HCT116 (cell line): ENCODE measurements around the gene PGC. TPM values are rescaled to one million over a fixed set of nuclear protein-coding genes. Genes with fewer than 3 reads are reported as not detected.

Source experiments
- ATAC-seq: fragments of 200-7000 bp; cut with Tn5 transposase; 2 replicates; pipeline ENCODE4 v1.9.1; 2020; ENCODE audit warnings: mild to moderate bottlenecking, moderate library complexity
- BruUV-seq: library from RNA; stranded (reverse); fragments of 400-500 nt; replicated peaks from 2 replicates; lab custom pipeline; 2021; lab: Mats Ljungman, UMichigan
- CTCF ChIA-PET: fragments of 300-600 bp; sonication (Branson Sonifier 250); formaldehyde crosslinking; loops from one replicate; lab custom pipeline; 2021; ENCODE audit warnings: antibody characterized with exemption; lab: Charles Lee
- POLR2A ChIA-PET: fragments of 300-600, 350-600 bp; sonication (Branson Sonifier 250); formaldehyde crosslinking; loops from one replicate; lab custom pipeline; 2021; ENCODE audit warnings: antibody characterized with exemption; lab: Charles Lee
- RAD21 ChIA-PET, 2 experiments: fragments of 300-600 bp; sonication (Branson Sonifier 250); formaldehyde crosslinking; loops; one replicate each; lab custom pipeline; 2023; ENCODE audit warnings: low total read pairs in 2 of 2; ENCODE audit not compliant: uncharacterized antibody in 2 of 2, unreplicated experiment in 2 of 2, low non-redundant PET in 1 of 2; lab: Charles Lee
- DNase-seq: peaks from one replicate; pipeline ENCODE4 v3.0.0-alpha.2; 2010; ENCODE audit warnings: low read depth, low spot score
- H2AFZ ChIP-seq: fragments of 200-600 bp; shearing (Covaris generic), sonication (generic); 2 replicates; pipeline ENCODE4 v1.6.1; 2017; ENCODE audit warnings: low read depth, mixed run types, mixed read lengths, antibody characterized with exemption, low read length; ENCODE audit not compliant: poor library complexity, severe bottlenecking
- H3K27ac ChIP-seq: 2 replicates; pipeline ENCODE4 v1.5.1; 2012; ENCODE audit warnings: low read depth, low read length
- H3K27me3 ChIP-seq: fragments of 200-600 bp; sonication (generic); 2 replicates; pipeline ENCODE4 v1.6.1; 2016; ENCODE audit warnings: mixed run types, low read length, mixed read lengths; ENCODE audit not compliant: insufficient read depth
- H3K36me3 ChIP-seq, 2 experiments: fragments of 200-500 bp in 1 of 2; fragments of 200-600 bp in 1 of 2; sonication (Bioruptor generic) in 1 of 2; sonication (generic) in 1 of 2; 2 replicates each; pipeline versions ENCODE4 v1.5.1 to v1.6.1; 2014 to 2016; ENCODE audit warnings: low read length in 2 of 2, inconsistent platforms in 1 of 2, mixed read lengths in 1 of 2, mixed run types in 1 of 2; ENCODE audit not compliant: insufficient read depth in 2 of 2, control insufficient read depth in 1 of 2
- H3K4me1 ChIP-seq, 2 experiments: fragments of 200-600 bp in 1 of 2; sonication (generic) in 1 of 2; 2 replicates each; pipeline versions ENCODE4 v1.5.1 to v1.6.1; 2012 to 2017; ENCODE audit warnings: low read length in 2 of 2, inconsistent platforms in 1 of 2, mild to moderate bottlenecking in 1 of 2, mixed read lengths in 1 of 2, mixed run types in 1 of 2, moderate library complexity in 1 of 2; ENCODE audit not compliant: insufficient read depth in 2 of 2, control insufficient read depth in 1 of 2
- H3K4me2 ChIP-seq: fragments of 200-600 bp; sonication (generic); 2 replicates; pipeline ENCODE4 v1.6.1; 2017; ENCODE audit warnings: mixed run types, low read length, mixed read lengths
- H3K4me3 ChIP-seq, 2 experiments: fragments of 200-600 bp in 1 of 2; sonication (generic) in 1 of 2; replicated peaks in 1 of 2; 2 replicates each; pipeline ENCODE4 v1.5.1; 2011 to 2016; ENCODE audit warnings: low read length in 2 of 2, control low read depth in 1 of 2, low read depth in 1 of 2, mild to moderate bottlenecking in 1 of 2, mixed read lengths in 1 of 2, mixed run types in 1 of 2
- H3K79me2 ChIP-seq: fragments of 200-600 bp; sonication (generic); 2 replicates; pipeline ENCODE4 v1.6.1; 2017; ENCODE audit warnings: mild to moderate bottlenecking, mixed run types, low read length, moderate library complexity, mixed read lengths; ENCODE audit not compliant: insufficient read depth
- H3K9ac ChIP-seq: fragments of 200-600 bp; sonication (generic); 2 replicates; pipeline ENCODE4 v1.6.1; 2016; ENCODE audit warnings: low read length, mixed read lengths
- H3K9me2 ChIP-seq: fragments of 200-600 bp; sonication (generic), shearing (Covaris generic); 2 replicates; pipeline ENCODE4 v1.6.1; 2017; ENCODE audit warnings: mixed run types, mild to moderate bottlenecking, moderate library complexity; ENCODE audit not compliant: insufficient read depth
- H3K9me3 ChIP-seq, 2 experiments: fragments of 200-500 bp in 1 of 2; fragments of 200-600 bp in 1 of 2; sonication (Bioruptor generic) in 1 of 2; sonication (generic) in 1 of 2; 2 replicates each; pipeline ENCODE4 v1.6.1; 2014 to 2017; ENCODE audit warnings: low read length in 2 of 2, mixed read lengths in 2 of 2, inconsistent platforms in 1 of 2, low read depth in 1 of 2, mild to moderate bottlenecking in 1 of 2, mixed run types in 1 of 2, moderate library complexity in 1 of 2; ENCODE audit not compliant: control insufficient read depth in 1 of 2, insufficient read depth in 1 of 2
- H4K20me1 ChIP-seq: fragments of 200-600 bp; sonication (generic), shearing (Covaris generic); 2 replicates; pipeline ENCODE4 v1.6.1; 2017; ENCODE audit warnings: mixed run types, mild to moderate bottlenecking, moderate library complexity; ENCODE audit not compliant: insufficient read depth
- CBX3 ChIP-seq: IDR thresholded peaks from 2 replicates; pipeline ENCODE4 v1.6.1; 2012; ENCODE audit warnings: low read depth
- CTCF ChIP-seq, 3 experiments: fragments of 200-600 bp in 1 of 3; sonication (generic) in 1 of 3; IDR thresholded peaks in 2 of 3; conservative IDR thresholded peaks in 1 of 3; 2 replicates each; pipeline ENCODE4 v1.5.1; 2012 to 2017; ENCODE audit warnings: low read depth in 2 of 3, low read length in 2 of 3, antibody characterized with exemption in 1 of 3, borderline replicate concordance in 1 of 3, control low read depth in 1 of 3, mild to moderate bottlenecking in 1 of 3, mixed read lengths in 1 of 3, mixed run types in 1 of 3, moderate library complexity in 1 of 3; ENCODE audit not compliant: insufficient read depth in 1 of 3
- EGR1 ChIP-seq: IDR thresholded peaks from 2 replicates; pipeline ENCODE4 v1.6.1; 2012; ENCODE audit warnings: low read depth
- ELF1 ChIP-seq: IDR thresholded peaks from 2 replicates; pipeline ENCODE4 v1.6.1; 2012; ENCODE audit warnings: low read depth, borderline replicate concordance
- EZH2 ChIP-seq: fragments of 200-600 bp; sonication (generic); IDR thresholded peaks from 2 replicates; pipeline ENCODE4 v1.6.1; 2017; ENCODE audit warnings: antibody characterized with exemption, mixed run types
- EZH2phosphoT487 ChIP-seq: fragments of 200-600 bp; IDR thresholded peaks from 2 replicates; pipeline ENCODE4 v1.6.1; 2018; ENCODE audit warnings: antibody characterized with exemption, borderline replicate concordance
- JUND ChIP-seq: IDR thresholded peaks from 2 replicates; pipeline ENCODE4 v1.6.1; 2012
- SRF ChIP-seq: IDR thresholded peaks from 2 replicates; pipeline ENCODE4 v1.6.1; 2012; ENCODE audit warnings: low read depth
- TCF7L2 ChIP-seq: IDR thresholded peaks from 2 replicates; pipeline ENCODE4 v1.7.0; 2011; ENCODE audit warnings: borderline replicate concordance, inconsistent platforms; ENCODE audit not compliant: insufficient read depth, insufficient read length; ENCODE audit errors: extremely low read depth
- YY1 ChIP-seq: IDR thresholded peaks from 2 replicates; pipeline ENCODE4 v1.6.1; 2011; ENCODE audit warnings: low read length, low read depth, moderate library complexity, mild to moderate bottlenecking; ENCODE audit not compliant: insufficient replicate concordance; ENCODE audit errors: extremely low read depth
- intact Hi-C: fragments of 100-400 bp; cut with micrococcal nuclease; formaldehyde crosslinking; loops from 2 replicates; pipeline ENCODE4 v1.10.0; 2022
- total RNA-seq: library from RNA; stranded (reverse); gene quantifications from one replicate; pipeline ENCODE4 v1.2.1, GENCODE V29; 2021; ENCODE audit not compliant: unreplicated experiment
- TF ChIP-seq, protein P1 (sequence below): IDR thresholded peaks from 2 replicates; pipeline ENCODE4 v1.6.1; 2012

Gene PGC
- total RNA-seq, 1 experiment from 2014 or later, result 1.2 TPM

- Histone ChIP-seq H3K27me3 (no peaks in the 10 kb centered on the region), H3K4me2 (no peak overlapping the region), H3K4me3 (no peak overlapping the region), H3K9me3 (no peaks in the 10 kb centered on the region), H4K20me1 (no peaks in the 10 kb centered on the region), H3K36me3 (no peaks in the 10 kb centered on the region), H3K79me2 (no peaks in the 10 kb centered on the region), H3K4me1 (peaks cover 2 to 5% of the 10 kb centered on the region in 2 experiments; a peak in 3 of 4 replicates), H3K27ac (no peak overlapping the region), H3K9me2 (no peaks in the 10 kb centered on the region), H2AFZ (no peak overlapping the region), H3K9ac (no peak overlapping the region)
- ChIA-PET RAD21 (no interaction called here), POLR2A (no interaction called here), CTCF (no interaction called here)
- intact Hi-C loops, result no loop called here
- BruUV-seq, result no TSS peak
- no peak for DNase-seq
- no peak for TF ChIP-seq ELF1
- TF ChIP-seq EZH2, result no peak
- 0 out of 6 replicates have a peak, but pooled peaks of 1 of the 3 experiments have one; percentile 8 for TF ChIP-seq CTCF (IDR thresholded peaks at IDR 0.05 in 2 of 3, conservative IDR thresholded peaks at IDR 0.05 in 1 of 3; ENCODE audit: borderline replicate concordance in 1 of 3, insufficient read depth in 1 of 3, low read depth in 2 of 3, low read length in 2 of 3)
- no peak; the same call in 1 of the 2 replicates for ATAC-seq
Measured at GRCh38 chr6:41700463-41701347, 46.5 kb downstream of the PGC start.

DNA sequence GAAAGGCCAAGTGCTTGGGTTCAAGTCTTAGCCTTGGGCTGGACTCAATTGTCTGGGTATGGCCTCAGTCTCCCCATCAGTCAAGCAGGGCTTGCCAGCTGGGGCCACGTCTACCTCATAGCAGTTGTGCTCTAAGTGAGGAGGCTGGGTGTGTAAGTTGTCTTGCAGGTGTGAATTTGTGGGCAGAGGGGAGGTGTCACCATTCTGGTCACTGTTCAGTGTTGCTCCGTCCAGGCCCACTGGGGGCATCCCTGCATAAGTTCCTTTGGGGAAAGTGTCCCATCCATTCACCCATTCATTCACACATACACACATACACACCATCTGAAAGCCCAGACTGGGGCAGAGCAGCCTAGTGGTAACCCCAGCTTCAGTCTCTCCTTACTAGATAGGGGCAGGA lies 48.1 kb downstream of the PGC start:
- CTCF ChIA-PET, result no interaction called here
- no peak for DNase-seq
- H3K9ac ChIP-seq, result no peak overlapping the region
- intact Hi-C loops, result no loop called here
- H3K9me2 ChIP-seq, result no peaks in the 10 kb centered on the region
- no peaks in the 10 kb centered on the region for H3K79me2 ChIP-seq
- H3K27ac ChIP-seq, result no peak overlapping the region
- no peaks in the 10 kb centered on the region for H3K27me3 ChIP-seq
- no TSS peak for BruUV-seq
- H3K4me1 ChIP-seq, result peaks cover 5 to 6% of the 10 kb centered on the region in 2 experiments; a peak in 2 of 4 replicates
- no peaks in the 10 kb centered on the region for H4K20me1 ChIP-seq
- TF ChIP-seq EZH2phosphoT487 (no peak), TCF7L2 (no peak), EGR1 (no peak), JUND (no peak), SRF (no peak), CBX3 (no peak), YY1 (no peak)
- TF ChIP-seq, protein P1, sequence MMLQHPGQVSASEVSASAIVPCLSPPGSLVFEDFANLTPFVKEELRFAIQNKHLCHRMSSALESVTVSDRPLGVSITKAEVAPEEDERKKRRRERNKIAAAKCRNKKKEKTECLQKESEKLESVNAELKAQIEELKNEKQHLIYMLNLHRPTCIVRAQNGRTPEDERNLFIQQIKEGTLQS, result no peak
- no peak overlapping the region for H3K4me2 ChIP-seq
- RAD21 ChIA-PET, result no interaction called here
- H3K9me3 ChIP-seq, result no peaks in the 10 kb centered on the region
- no peak overlapping the region for H3K4me3 ChIP-seq
- POLR2A ChIA-PET, result no interaction called here
- peak; percentile 56 for ATAC-seq
- H3K36me3 ChIP-seq, result no peaks in the 10 kb centered on the region
- H2AFZ ChIP-seq, result no peak overlapping the region
